ENCODE data around the gene SMYD3. TPM values are rescaled to one million over a fixed set of nuclear protein-coding genes. Genes with fewer than 3 reads are reported as not detected.

SMYD3 gene
- polyA plus RNA-seq, 1 experiment, result 39.9 TPM

DNA sequence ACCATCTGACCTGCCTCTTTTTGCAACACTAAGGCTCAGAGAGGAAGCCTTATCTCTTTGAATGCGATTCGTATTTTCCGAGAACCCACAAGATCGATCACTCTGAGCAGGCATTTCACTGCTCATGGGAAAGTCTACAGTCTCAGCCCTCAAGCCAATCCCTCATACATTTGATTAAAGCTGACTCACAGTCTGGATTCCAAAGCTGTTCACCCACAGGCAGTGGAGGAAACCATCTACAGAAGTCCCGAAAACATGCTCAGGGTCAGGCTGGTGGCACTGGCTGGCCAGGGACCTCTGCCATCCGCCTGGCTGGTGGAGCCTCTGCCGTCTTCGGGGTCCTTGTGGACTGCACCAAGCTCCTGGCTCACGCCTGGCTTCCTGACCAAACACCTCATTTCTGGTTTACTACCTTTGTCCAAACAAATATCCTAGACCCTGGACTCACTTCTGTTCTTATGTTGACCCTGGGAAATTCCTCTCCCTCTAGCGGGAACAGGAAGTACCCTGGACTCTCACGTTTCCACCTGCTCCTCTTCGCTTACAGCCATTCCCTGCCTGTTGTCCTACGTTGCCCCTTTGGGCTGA is 650.0 kb downstream of the SMYD3 start:
- peak overlapping the region; percentile 73 for H3K27ac ChIP-seq (ENCODE audit: low read depth, low read length)
- ChIA-PET POLR2A (no interaction called here), CTCF (interaction anchor here (0.6 to 1.3 kb wide), 2 partner anchors 237 to 704 kb away, joined by 3 read pairs; no protein-coding TSS in a partner anchor)
- no peaks in the 10 kb centered on the region for H3K27me3 ChIP-seq (ENCODE audit: control insufficient read depth, insufficient read depth, low read length)
- peaks cover 3% of the 10 kb centered on the region; the same call in 1 of the 2 replicates for H3K9me3 ChIP-seq (ENCODE audit: control insufficient read depth, insufficient read depth, low read length)
- TF ChIP-seq, protein P1, sequence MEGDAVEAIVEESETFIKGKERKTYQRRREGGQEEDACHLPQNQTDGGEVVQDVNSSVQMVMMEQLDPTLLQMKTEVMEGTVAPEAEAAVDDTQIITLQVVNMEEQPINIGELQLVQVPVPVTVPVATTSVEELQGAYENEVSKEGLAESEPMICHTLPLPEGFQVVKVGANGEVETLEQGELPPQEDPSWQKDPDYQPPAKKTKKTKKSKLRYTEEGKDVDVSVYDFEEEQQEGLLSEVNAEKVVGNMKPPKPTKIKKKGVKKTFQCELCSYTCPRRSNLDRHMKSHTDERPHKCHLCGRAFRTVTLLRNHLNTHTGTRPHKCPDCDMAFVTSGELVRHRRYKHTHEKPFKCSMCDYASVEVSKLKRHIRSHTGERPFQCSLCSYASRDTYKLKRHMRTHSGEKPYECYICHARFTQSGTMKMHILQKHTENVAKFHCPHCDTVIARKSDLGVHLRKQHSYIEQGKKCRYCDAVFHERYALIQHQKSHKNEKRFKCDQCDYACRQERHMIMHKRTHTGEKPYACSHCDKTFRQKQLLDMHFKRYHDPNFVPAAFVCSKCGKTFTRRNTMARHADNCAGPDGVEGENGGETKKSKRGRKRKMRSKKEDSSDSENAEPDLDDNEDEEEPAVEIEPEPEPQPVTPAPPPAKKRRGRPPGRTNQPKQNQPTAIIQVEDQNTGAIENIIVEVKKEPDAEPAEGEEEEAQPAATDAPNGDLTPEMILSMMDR (IDR thresholded peaks at IDR 0.05; ENCODE audit: low read depth, low read length), result no peak
- DNase-seq (ENCODE audit: low read depth, low spot score), result no peak
- no peak overlapping the region for H3K4me3 ChIP-seq (ENCODE audit: low read depth, low read length)

DNA sequence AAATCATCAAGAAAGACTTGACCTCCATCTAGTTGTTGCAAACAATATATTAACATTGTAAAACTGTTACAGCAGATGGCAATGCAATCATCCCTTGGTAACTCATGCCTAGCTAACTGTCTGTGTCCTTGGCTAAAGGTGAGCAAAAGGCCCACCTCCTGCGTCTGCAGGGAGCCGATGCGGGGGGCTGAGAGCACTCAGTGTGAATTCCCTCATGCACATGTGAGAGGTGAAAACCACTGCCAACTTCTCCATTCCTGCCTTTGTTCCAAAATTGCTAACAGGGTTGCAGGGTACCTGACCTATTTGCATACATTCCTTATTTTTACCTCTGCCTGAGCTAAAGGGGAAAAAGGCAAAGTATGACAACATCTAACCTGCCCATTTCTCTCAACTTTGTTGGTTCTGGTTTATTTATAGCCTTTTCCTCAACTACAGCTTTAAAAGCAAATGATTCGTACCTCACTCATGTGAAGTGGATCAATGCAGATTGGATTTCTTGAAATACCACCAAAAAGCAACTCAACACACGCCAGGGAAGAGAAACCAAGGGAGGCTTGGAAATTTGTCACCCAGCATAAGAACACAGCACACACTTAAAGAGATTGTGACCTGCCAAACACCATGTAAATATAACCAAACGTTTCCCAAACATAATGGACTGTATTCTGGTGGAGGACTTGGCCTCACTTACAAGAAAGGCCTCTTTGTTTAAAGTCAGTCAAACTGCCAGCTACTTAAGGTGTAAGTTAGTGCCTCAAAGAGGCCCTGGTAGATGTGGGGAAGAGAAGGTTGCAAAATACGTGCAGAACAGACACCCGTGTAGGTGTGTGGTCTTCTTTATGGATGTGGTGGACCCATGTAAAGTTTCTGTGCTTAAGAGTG is 651.0 kb downstream of the SMYD3 start:
- peak overlapping the region; percentile 73 for H3K27ac ChIP-seq (ENCODE audit: low read depth, low read length)
- H3K27me3 ChIP-seq (ENCODE audit: control insufficient read depth, insufficient read depth, low read length), result no peaks in the 10 kb centered on the region
- CTCF ChIA-PET, result interaction anchor here (1.0 kb wide), 1 partner anchor 11 kb away, joined by 3 read pairs; no protein-coding TSS in a partner anchor
- TF ChIP-seq, protein P1 (IDR thresholded peaks at IDR 0.05; ENCODE audit: low read depth, low read length), result no peak
- no peak for DNase-seq (ENCODE audit: low read depth, low spot score)
- POLR2A ChIA-PET, result no interaction called here
- H3K9me3 ChIP-seq (ENCODE audit: control insufficient read depth, insufficient read depth, low read length), result peaks cover 3% of the 10 kb centered on the region; the same call in 1 of the 2 replicates
- H3K4me3 ChIP-seq (ENCODE audit: low read depth, low read length), result no peak overlapping the region

DNA sequence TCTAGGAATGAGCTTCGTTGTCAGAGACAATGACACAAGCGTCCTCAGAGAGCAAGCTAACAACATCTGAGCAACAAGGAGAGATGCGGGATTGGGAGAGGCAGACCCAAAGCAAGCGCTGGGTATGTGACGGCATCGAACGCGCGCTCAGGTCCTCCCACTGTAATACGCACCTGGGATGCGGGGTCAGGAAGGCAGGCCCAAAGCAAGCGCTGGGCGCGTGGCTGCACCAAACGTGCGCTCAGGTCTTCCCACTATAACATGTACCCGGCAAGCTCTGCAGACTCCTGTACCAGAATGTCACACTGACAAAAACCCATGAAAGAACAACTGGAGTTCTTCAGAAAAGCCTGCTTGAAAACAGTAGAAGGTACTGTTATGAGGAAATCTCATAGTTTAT is 653.8 kb downstream of the SMYD3 start:
- H3K9me3 ChIP-seq (ENCODE audit: control insufficient read depth, insufficient read depth, low read length), result peaks cover 3% of the 10 kb centered on the region; the same call in 1 of the 2 replicates
- H3K27me3 ChIP-seq (ENCODE audit: control insufficient read depth, insufficient read depth, low read length), result no peaks in the 10 kb centered on the region
- ChIA-PET POLR2A (no interaction called here), CTCF (no interaction called here)
- TF ChIP-seq, protein P1 (IDR thresholded peaks at IDR 0.05; ENCODE audit: low read depth, low read length), result no peak
- DNase-seq (ENCODE audit: low read depth, low spot score), result no peak
- no peak overlapping the region for H3K4me3 ChIP-seq (ENCODE audit: low read depth, low read length)
- no peak overlapping the region for H3K27ac ChIP-seq (ENCODE audit: low read depth, low read length)

DNA sequence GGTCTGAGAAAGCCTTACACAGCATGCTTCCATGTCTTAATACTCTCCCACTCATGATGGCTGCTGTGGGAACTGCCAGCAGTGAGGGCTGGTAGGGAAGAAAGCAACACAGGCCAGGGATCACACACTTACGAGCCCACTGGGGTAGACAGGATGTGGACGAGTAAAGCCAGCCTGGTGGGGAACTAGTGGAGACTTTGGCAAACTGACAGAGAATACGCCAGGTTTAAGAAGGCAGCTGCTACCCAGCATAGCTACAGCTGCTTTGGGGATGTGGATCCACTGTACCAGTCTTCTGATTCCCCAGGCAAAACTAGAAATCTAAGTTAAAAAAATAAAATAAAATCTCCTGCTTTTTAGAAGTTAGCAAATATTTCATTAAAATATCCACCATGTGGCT is 664.0 kb downstream of the SMYD3 start:
- no peak overlapping the region for H3K4me3 ChIP-seq (ENCODE audit: low read depth, low read length)
- ChIA-PET CTCF (interaction anchor here (0.7 to 1.0 kb wide), 2 partner anchors 16 to 160 kb away, joined by 3 to 6 read pairs; no protein-coding TSS in a partner anchor), POLR2A (no interaction called here)
- DNase-seq (ENCODE audit: low read depth, low spot score), result no peak
- H3K9me3 ChIP-seq (ENCODE audit: control insufficient read depth, insufficient read depth, low read length), result no peaks in the 10 kb centered on the region
- no peaks in the 10 kb centered on the region for H3K27me3 ChIP-seq (ENCODE audit: control insufficient read depth, insufficient read depth, low read length)
- no peak overlapping the region for H3K27ac ChIP-seq (ENCODE audit: low read depth, low read length)
- TF ChIP-seq, protein P1 (IDR thresholded peaks at IDR 0.05; ENCODE audit: low read depth, low read length), result no peak

DNA sequence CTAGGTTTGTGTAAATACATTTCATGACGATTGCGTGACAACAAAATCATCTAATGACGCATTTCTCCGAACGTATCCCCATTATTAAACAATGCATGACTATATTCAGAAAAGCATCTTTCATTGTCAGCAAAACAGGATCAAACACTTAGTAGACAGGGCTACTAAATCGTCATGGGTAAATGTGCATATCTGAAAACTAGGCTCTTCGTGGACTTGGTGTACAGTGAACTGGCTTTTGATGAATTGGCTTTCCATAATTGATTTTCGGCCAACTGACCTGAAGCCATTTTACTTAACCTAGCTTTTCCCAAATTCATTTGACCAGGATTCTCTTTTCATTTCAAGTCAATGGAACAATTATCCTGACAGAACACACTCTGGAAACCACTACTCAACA is 665.0 kb downstream of the SMYD3 start:
- Histone ChIP-seq H3K27ac (ENCODE audit: low read depth, low read length) (no peak overlapping the region), H3K27me3 (ENCODE audit: control insufficient read depth, insufficient read depth, low read length) (no peaks in the 10 kb centered on the region), H3K9me3 (ENCODE audit: control insufficient read depth, insufficient read depth, low read length) (no peaks in the 10 kb centered on the region), H3K4me3 (ENCODE audit: low read depth, low read length) (no peak overlapping the region)
- no peak for DNase-seq (ENCODE audit: low read depth, low spot score)
- ChIA-PET CTCF (no interaction called here), POLR2A (no interaction called here)
- TF ChIP-seq, protein P1 (IDR thresholded peaks at IDR 0.05; ENCODE audit: low read depth, low read length), result no peak
